Mesendoderm (in vitro differentiated cells): Measurements from ENCODE around the gene EFEMP1.

Experiments
- DNase-seq: peaks from one replicate; pipeline ENCODE4 v3.0.0; 2013
- H2AK5ac ChIP-seq: 2 replicates; pipeline ENCODE4 v1.6.1; 2013; ENCODE audit warnings: low read length, inconsistent platforms
- H2BK120ac ChIP-seq: 2 replicates; pipeline ENCODE4 v1.6.1; 2013; ENCODE audit warnings: low read depth, mild to moderate bottlenecking, low read length, moderate library complexity, mixed read lengths
- H2BK15ac ChIP-seq: replicated peaks from 2 replicates; pipeline ENCODE4 v1.6.1; 2013; ENCODE audit warnings: low read depth, mild to moderate bottlenecking, moderate library complexity
- H2BK5ac ChIP-seq: 2 replicates; pipeline ENCODE4 v1.6.1; 2013; ENCODE audit warnings: low read length, inconsistent platforms
- H3K18ac ChIP-seq: 2 replicates; pipeline ENCODE4 v1.6.1; 2013; ENCODE audit warnings: mild to moderate bottlenecking, low read length, mixed read lengths
- H3K23ac ChIP-seq: one replicate; pipeline ENCODE4 v1.6.1; 2013; ENCODE audit warnings: low read length
- H3K27ac ChIP-seq: 2 replicates; pipeline ENCODE4 v1.5.1; 2013; ENCODE audit warnings: low read depth, mild to moderate bottlenecking, inconsistent platforms, low read length, moderate library complexity
- H3K27me3 ChIP-seq: 2 replicates; pipeline ENCODE4 v1.6.1; 2013; ENCODE audit warnings: low read length, control low read depth, mild to moderate bottlenecking, inconsistent platforms; ENCODE audit not compliant: insufficient read depth, poor library complexity
- H3K36me3 ChIP-seq: 2 replicates; pipeline ENCODE4 v1.6.1; 2013; ENCODE audit warnings: low read length, inconsistent platforms; ENCODE audit not compliant: control insufficient read depth, insufficient read depth
- H3K4ac ChIP-seq: one replicate; pipeline ENCODE4 v1.6.1; 2013; ENCODE audit warnings: low read depth, mild to moderate bottlenecking, low read length, moderate library complexity
- H3K4me1 ChIP-seq: 2 replicates; pipeline ENCODE4 v1.6.1; 2013; ENCODE audit warnings: low read depth, low read length, inconsistent platforms; ENCODE audit not compliant: control insufficient read depth
- H3K4me2 ChIP-seq: 2 replicates; pipeline ENCODE4 v1.6.1; 2013; ENCODE audit warnings: low read length
- H3K4me3 ChIP-seq: 2 replicates; pipeline ENCODE4 v1.5.1; 2013; ENCODE audit warnings: mild to moderate bottlenecking, low read length
- H3K56ac ChIP-seq: one replicate; pipeline ENCODE4 v1.6.1; 2013; ENCODE audit warnings: low read length
- H3K79me1 ChIP-seq: 2 replicates; pipeline ENCODE4 v1.6.1; 2013; ENCODE audit warnings: low read length, inconsistent platforms
- H3K79me2 ChIP-seq: 2 replicates; pipeline ENCODE4 v1.6.1; 2013; ENCODE audit warnings: mild to moderate bottlenecking, low read length; ENCODE audit not compliant: control insufficient read depth, insufficient read depth
- H3K9ac ChIP-seq: 2 replicates; pipeline ENCODE4 v1.6.1; 2013; ENCODE audit warnings: low read length, inconsistent platforms
- H4K5ac ChIP-seq: one replicate; pipeline ENCODE4 v1.6.1; 2013; ENCODE audit warnings: low read length
- H4K8ac ChIP-seq: one replicate; pipeline ENCODE4 v1.6.1; 2013; ENCODE audit warnings: low read depth, mild to moderate bottlenecking, control low read depth, low read length, moderate library complexity
- WGBS: extraction: QIAGEN DNeasy Blood & Tissue Kit; methylation state at CpG from one replicate; pipeline ENCODE4 v1.1.7; 2013; ENCODE audit warnings: low lambda C conversion rate, missing lambda C conversion rate; ENCODE audit not compliant: insufficient coverage; ENCODE audit errors: extremely low coverage; 5-methylcytosine and 5-hydroxymethylcytosine counted together

Gene EFEMP1

DNA sequence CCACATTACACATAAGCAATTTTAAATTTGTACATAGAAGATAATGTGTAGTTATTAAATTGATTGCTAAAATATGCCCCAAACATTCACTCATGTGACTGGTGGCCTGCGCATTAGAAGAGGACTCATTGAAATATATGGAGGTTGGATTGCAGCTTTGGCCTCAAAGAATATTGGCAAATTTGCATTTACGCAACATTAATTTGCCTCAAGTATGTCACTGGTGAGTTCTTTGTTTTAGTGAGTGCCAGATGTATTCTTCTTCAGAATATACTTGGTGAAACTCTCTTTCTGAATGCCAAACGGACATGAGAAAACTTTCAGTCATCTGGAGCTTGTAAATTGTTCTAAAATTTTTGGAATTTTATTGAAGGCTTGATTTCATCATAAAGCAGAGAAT, 5.9 kb upstream of the EFEMP1 start:
- H4K8ac ChIP-seq: no peak overlapping the region
- H3K4me1 ChIP-seq: no peaks in the 10 kb centered on the region
- no peak overlapping the region for H3K4me3 ChIP-seq
- H3K4me2 ChIP-seq: no peak overlapping the region
- no peak overlapping the region for H3K56ac ChIP-seq
- no peak overlapping the region for H3K23ac ChIP-seq
- no peaks in the 10 kb centered on the region for H3K79me1 ChIP-seq
- H3K4ac ChIP-seq: no peak overlapping the region
- no peak overlapping the region for H2AK5ac ChIP-seq
- no peak overlapping the region for H2BK120ac ChIP-seq
- H3K36me3 ChIP-seq: no peaks in the 10 kb centered on the region
- H2BK15ac ChIP-seq: no peak overlapping the region
- DNase-seq: no peak
- no peak overlapping the region for H2BK5ac ChIP-seq
- H3K27ac ChIP-seq: no peak overlapping the region
- no peaks in the 10 kb centered on the region for H3K79me2 ChIP-seq
- H4K5ac ChIP-seq: no peak overlapping the region
- H3K18ac ChIP-seq: no peak overlapping the region
- WGBS: no CpG with 5 or more reads among the region's 3 CpGs
- H3K27me3 ChIP-seq: no peaks in the 10 kb centered on the region
- no peak overlapping the region for H3K9ac ChIP-seq

DNA sequence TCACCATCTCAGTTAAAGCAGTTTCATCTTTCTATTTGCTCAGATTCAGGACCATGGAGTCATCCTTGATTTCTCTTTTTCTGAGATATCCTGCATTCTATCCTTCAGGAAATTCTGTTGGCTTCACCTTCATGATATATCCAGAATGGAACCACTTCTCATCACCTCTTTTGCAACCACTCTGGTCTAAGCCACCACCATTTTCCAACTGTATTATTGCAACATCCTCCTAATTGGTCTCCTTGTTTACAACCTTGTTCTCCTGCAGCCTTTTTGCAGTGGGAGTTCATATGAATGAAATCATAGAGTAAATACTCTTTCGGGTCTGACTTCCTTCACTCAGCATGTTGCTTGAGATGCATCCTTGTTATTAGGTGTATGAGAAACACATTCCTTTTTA, 3.4 kb upstream of the EFEMP1 start:
- no CpG with 5 or more reads among the region's 1 CpG for WGBS

DNA sequence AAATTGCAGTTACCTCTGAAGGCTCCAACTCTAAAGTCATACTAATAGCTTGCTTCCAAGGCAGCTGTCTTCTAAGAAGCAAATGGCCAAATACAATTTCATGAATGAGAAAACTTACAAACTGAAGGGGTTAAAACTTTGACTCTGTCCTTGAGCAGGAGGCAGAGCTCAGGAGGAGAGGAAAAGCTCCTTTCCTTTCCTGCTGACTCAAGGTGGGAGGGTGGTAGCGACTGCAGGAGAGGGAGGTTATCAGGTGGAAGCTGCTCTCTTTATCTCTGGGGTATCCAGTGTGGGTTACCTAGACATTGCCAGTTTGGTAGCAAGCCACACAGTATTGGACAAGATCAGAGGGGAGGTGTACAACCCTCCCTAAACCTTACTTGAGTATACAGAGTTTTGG, 2.7 kb upstream of the EFEMP1 start:
- Histone ChIP-seq H3K27me3 (no peaks in the 10 kb centered on the region), H2AK5ac (no peak overlapping the region), H3K9ac (no peak overlapping the region), H3K56ac (no peak overlapping the region), H3K23ac (no peak overlapping the region), H3K79me2 (no peaks in the 10 kb centered on the region), H3K4me3 (no peak overlapping the region), H3K4me2 (no peak overlapping the region), H3K4ac (no peak overlapping the region), H3K36me3 (no peaks in the 10 kb centered on the region), H4K8ac (no peak overlapping the region), H3K4me1 (peaks cover 2% of the 10 kb centered on the region), H3K79me1 (no peaks in the 10 kb centered on the region), H3K18ac (no peak overlapping the region), H3K27ac (no peak overlapping the region), H2BK15ac (no peak overlapping the region), H2BK120ac (no peak overlapping the region), H4K5ac (no peak overlapping the region), H2BK5ac (no peak overlapping the region)
- no CpG with 5 or more reads among the region's 1 CpG for WGBS
- DNase-seq: peak; percentile 61

More for the DNA sequence above, 3.4 kb upstream of the EFEMP1 start:
- Histone ChIP-seq H3K36me3 (no peaks in the 10 kb centered on the region), H3K23ac (no peak overlapping the region), H2BK5ac (no peak overlapping the region), H2BK15ac (no peak overlapping the region), H3K9ac (no peak overlapping the region), H3K79me2 (no peaks in the 10 kb centered on the region), H3K79me1 (no peaks in the 10 kb centered on the region), H4K5ac (no peak overlapping the region), H2BK120ac (no peak overlapping the region), H3K4me2 (no peak overlapping the region), H3K4me1 (peaks cover 2% of the 10 kb centered on the region), H2AK5ac (no peak overlapping the region), H3K56ac (no peak overlapping the region), H3K18ac (no peak overlapping the region), H3K27me3 (no peaks in the 10 kb centered on the region), H3K27ac (no peak overlapping the region), H3K4ac (no peak overlapping the region), H4K8ac (no peak overlapping the region), H3K4me3 (no peak overlapping the region)
- DNase-seq: no peak

DNA sequence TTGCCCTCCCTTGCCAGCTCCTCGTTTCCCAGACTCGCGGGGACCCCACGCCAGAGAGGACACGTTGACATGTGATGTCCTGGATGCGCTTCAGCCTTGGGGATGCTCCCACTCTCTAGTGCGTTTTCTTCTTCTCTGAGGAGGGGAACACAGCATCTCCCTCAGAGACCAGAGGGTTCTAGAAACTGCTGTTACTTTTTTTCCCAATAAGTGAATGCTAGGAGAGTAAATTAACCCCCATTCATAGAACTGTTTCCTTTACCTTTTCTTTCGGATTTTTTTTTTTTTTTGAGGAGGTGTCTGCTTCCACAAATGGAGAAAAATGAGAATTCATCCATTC, 370 bp upstream of the EFEMP1 start:
- Histone ChIP-seq H2BK5ac (no peak overlapping the region), H3K36me3 (no peaks in the 10 kb centered on the region), H3K27me3 (no peaks in the 10 kb centered on the region), H4K8ac (no peak overlapping the region), H3K23ac (no peak overlapping the region), H3K18ac (no peak overlapping the region), H2BK15ac (no peak overlapping the region), H3K4me1 (peaks cover 2% of the 10 kb centered on the region), H4K5ac (no peak overlapping the region), H3K4ac (no peak overlapping the region), H3K4me2 (peak overlapping the region; percentile 81), H2BK120ac (no peak overlapping the region), H3K9ac (peak overlapping the region; percentile 56), H2AK5ac (no peak overlapping the region), H3K79me2 (no peaks in the 10 kb centered on the region), H3K56ac (peak overlapping the region; percentile 81), H3K79me1 (no peaks in the 10 kb centered on the region), H3K4me3 (peak overlapping the region; percentile 17), H3K27ac (no peak overlapping the region)
- WGBS: no CpG with 5 or more reads among the region's 8 CpGs
- no peak for DNase-seq

- Histone ChIP-seq H3K79me1 (no peaks in the 10 kb centered on the region), H2BK120ac (no peak overlapping the region), H4K8ac (no peak overlapping the region), H3K23ac (no peak overlapping the region), H3K36me3 (no peaks in the 10 kb centered on the region), H3K4me1 (peaks cover 2% of the 10 kb centered on the region), H3K4me3 (peak overlapping the region; percentile 36), H3K9ac (peak overlapping the region; percentile 36), H3K4ac (no peak overlapping the region), H3K4me2 (peak overlapping the region; percentile 93), H2BK5ac (no peak overlapping the region), H3K56ac (peak overlapping the region; percentile 17), H3K27me3 (no peaks in the 10 kb centered on the region), H2AK5ac (no peak overlapping the region), H3K79me2 (no peaks in the 10 kb centered on the region), H4K5ac (no peak overlapping the region), H2BK15ac (no peak overlapping the region), H3K18ac (no peak overlapping the region), H3K27ac (no peak overlapping the region)
- DNase-seq: peak; percentile 72
- no CpG with 5 or more reads among the region's 19 CpGs for WGBS
Measured at GRCh38 chr2:55922291-55922907, 1.2 kb downstream of the EFEMP1 start.

- no peaks in the 10 kb centered on the region for H3K27me3 ChIP-seq
- no peak overlapping the region for H3K56ac ChIP-seq
- no peak overlapping the region for H3K9ac ChIP-seq
- H3K4me2 ChIP-seq: no peak overlapping the region
- H3K18ac ChIP-seq: no peak overlapping the region
- no peak overlapping the region for H2BK15ac ChIP-seq
- no peak overlapping the region for H3K27ac ChIP-seq
- H2AK5ac ChIP-seq: no peak overlapping the region
- H4K5ac ChIP-seq: no peak overlapping the region
- H3K23ac ChIP-seq: no peak overlapping the region
- no CpG with 5 or more reads among the region's 3 CpGs for WGBS
- no peaks in the 10 kb centered on the region for H3K79me1 ChIP-seq
- no peak overlapping the region for H2BK5ac ChIP-seq
- no peaks in the 10 kb centered on the region for H3K79me2 ChIP-seq
- H3K36me3 ChIP-seq: no peaks in the 10 kb centered on the region
- H3K4me3 ChIP-seq: no peak overlapping the region
- no peak overlapping the region for H2BK120ac ChIP-seq
- no peak overlapping the region for H4K8ac ChIP-seq
- H3K4me1 ChIP-seq: peaks cover 2% of the 10 kb centered on the region
- no peak overlapping the region for H3K4ac ChIP-seq
- DNase-seq: no peak
Measured at GRCh38 chr2:55919574-55919973, 4.0 kb downstream of the EFEMP1 start.
